GM12878 (cell line): ENCODE results near the gene MAD1L1. TPM values are rescaled to one million over a fixed set of nuclear protein-coding genes. Genes with fewer than 3 reads are reported as not detected.

Source experiments
- ATAC-seq: fragments of 200-7000 bp; cut with Tn5 transposase; 3 replicates; pipeline ENCODE4 v1.9.1; 2020; ENCODE audit warnings: mild to moderate bottlenecking, moderate library complexity
- BruUV-seq: library from RNA; stranded (reverse); fragments of 400-500 nt; replicated peaks from 2 replicates; lab custom pipeline; 2021; lab: Mats Ljungman, UMichigan
- CTCF ChIA-PET: fragments of 300-600 bp; sonication (Branson Sonifier 250); formaldehyde crosslinking; extraction: SDS; loops from one replicate; lab custom pipeline; 2021; ENCODE audit warnings: inconsistent platforms; lab: Yijun Ruan, JAX
- POLR2A ChIA-PET: fragments of 350-600 bp; formaldehyde crosslinking; extraction: SDS; loops from one replicate; lab custom pipeline; 2021; ENCODE audit warnings: inconsistent platforms; lab: Charles Lee
- RAD21 ChIA-PET: fragments of 300-600 bp; sonication (Branson Sonifier 250); formaldehyde crosslinking; loops from one replicate; lab custom pipeline; 2023; ENCODE audit warnings: antibody characterized with exemption; ENCODE audit not compliant: unreplicated experiment; lab: Charles Lee
- SMC1A ChIA-PET: fragments of 300-600 bp; sonication (Branson Sonifier 250); formaldehyde crosslinking; loops from one replicate; lab custom pipeline; 2023; ENCODE audit not compliant: unreplicated experiment, uncharacterized antibody; lab: Charles Lee
- DNase-seq: peaks from one replicate; pipeline ENCODE4 v3.0.0-alpha.2; 2011; ENCODE audit warnings: low read depth, low spot score
- FAIRE-seq: peaks from 3 replicates; lab custom pipeline; 2011; peaks lifted over from hg19 to GRCh38; lab: Jason Lieb, UNC
- H2AFZ ChIP-seq: 2 replicates; pipeline ENCODE4 v1.6.0; 2011; ENCODE audit warnings: low read depth, low read length, control low read depth; ENCODE audit not compliant: control insufficient read depth
- H3K27ac ChIP-seq: 2 replicates; pipeline ENCODE4 v1.5.1; 2011; ENCODE audit warnings: control low read depth; ENCODE audit not compliant: control insufficient read depth, insufficient read depth
- H3K27me3 ChIP-seq, 2 experiments: replicated peaks in 1 of 2; 2 replicates each; pipeline versions ENCODE4 v1.6.0 to v1.6.1; 2011; ENCODE audit warnings: low read length in 1 of 2; ENCODE audit not compliant: control insufficient read depth in 2 of 2, insufficient read depth in 2 of 2
- H3K36me3 ChIP-seq, 2 experiments: 2 replicates each; pipeline ENCODE4 v1.5.1; 2011; ENCODE audit warnings: low read length in 1 of 2; ENCODE audit not compliant: control insufficient read depth in 2 of 2, insufficient read depth in 2 of 2
- H3K4me1 ChIP-seq: 2 replicates; pipeline ENCODE4 v1.6.1; 2011; ENCODE audit warnings: mild to moderate bottlenecking, low read length, moderate library complexity, mixed read lengths; ENCODE audit not compliant: control insufficient read depth, insufficient read depth
- H3K4me2 ChIP-seq: 2 replicates; pipeline ENCODE4 v1.6.0; 2011; ENCODE audit warnings: control low read depth; ENCODE audit not compliant: control insufficient read depth, insufficient read depth
- H3K4me3 ChIP-seq: fragments of 200-600 bp; sonication (generic); 2 replicates; pipeline ENCODE4 v1.5.1; 2016
- H3K79me2 ChIP-seq: 2 replicates; pipeline ENCODE4 v1.6.0; 2011; ENCODE audit warnings: low read length; ENCODE audit not compliant: control insufficient read depth, insufficient read depth
- H3K9ac ChIP-seq: 2 replicates; pipeline ENCODE4 v1.8.0; 2011; ENCODE audit warnings: low read length, control low read depth, mixed read lengths; ENCODE audit not compliant: control insufficient read depth, insufficient read depth
- H3K9me3 ChIP-seq: replicated peaks from 3 replicates; pipeline ENCODE4 v1.5.1; 2011; ENCODE audit warnings: mild to moderate bottlenecking, low read length; ENCODE audit not compliant: control insufficient read depth, insufficient read depth
- H4K20me1 ChIP-seq: 2 replicates; pipeline ENCODE4 v1.6.0; 2011; ENCODE audit not compliant: control insufficient read depth, insufficient read depth
- GATAD2B ChIP-seq: fragments of 450-650 bp; conservative IDR thresholded peaks from 2 replicates; pipeline ENCODE4 v1.6.1; 2017; ENCODE audit warnings: low read depth, mild to moderate bottlenecking, moderate library complexity
- NFXL1 ChIP-seq: fragments of 450-650 bp; IDR thresholded peaks from 2 replicates; pipeline ENCODE4 v1.6.1; 2017; ENCODE audit warnings: antibody characterized with exemption, mild to moderate bottlenecking, borderline replicate concordance
- NR2C2 ChIP-seq: IDR thresholded peaks from 2 replicates; pipeline ENCODE4 v1.6.1; 2011; ENCODE audit warnings: borderline replicate concordance, low read depth; ENCODE audit not compliant: control insufficient read depth, insufficient read length
- PML ChIP-seq: IDR thresholded peaks from 2 replicates; pipeline ENCODE4 v1.6.1; 2012; ENCODE audit warnings: low read length, inconsistent platforms
- POLR2A ChIP-seq: IDR thresholded peaks from 2 replicates; pipeline ENCODE4 v1.6.1; 2011; ENCODE audit warnings: low read depth, mild to moderate bottlenecking, low read length
- POLR2AphosphoS2 ChIP-seq: IDR thresholded peaks from 2 replicates; pipeline ENCODE4 v1.6.1; 2011; ENCODE audit warnings: low read depth, mild to moderate bottlenecking, low read length, improper control_type of control experiment, moderate library complexity
- RAD21 ChIP-seq: IDR thresholded peaks from 2 replicates; pipeline ENCODE4 v1.6.1; 2011; ENCODE audit warnings: mild to moderate bottlenecking, low read depth, low read length, moderate library complexity; ENCODE audit not compliant: insufficient read depth
- SIN3A ChIP-seq: IDR thresholded peaks from 2 replicates; pipeline ENCODE4 v1.6.1; 2012; ENCODE audit warnings: low read depth, low read length, improper control_type of control experiment
- STAT3 ChIP-seq: IDR thresholded peaks from 2 replicates; pipeline ENCODE4 v1.6.1; 2011; ENCODE audit warnings: low read depth, low read length, improper control_type of control experiment
- WGBS: methylation state at CpG from one replicate; pipeline ENCODE4 v1.1.6; 2016; ENCODE audit warnings: low lambda C conversion rate; ENCODE audit not compliant: insufficient replicate concordance, insufficient coverage; ENCODE audit errors: missing lambda C conversion rate; 5-methylcytosine and 5-hydroxymethylcytosine counted together
- in situ Hi-C: fragments of 300-500 bp; cut with MboI; formaldehyde crosslinking; loops from 9 replicates; pipeline ENCODE4 v1.14.3; 2018; ENCODE audit warnings: mixed read lengths
- intact Hi-C: fragments of 100-400 bp; cut with micrococcal nuclease; formaldehyde crosslinking; loops from one replicate; pipeline ENCODE4 v1.14.2; 2022; ENCODE audit not compliant: unreplicated experiment
- polyA plus RNA-seq, 11 experiments: library from polyadenylated mRNA; depleted of rRNA in 4 of 11; unstranded in 6 of 11; stranded (reverse) in 5 of 11; fragments of >200 nt; fragmentation: Nextera tagmentation in 4 of 11; fragmentation: Illumina TruSeq in 1 of 11; extraction: Ambion mirVana in 4 of 11; extraction: Trizol in 1 of 11; gene quantifications; 1 replicate in 1 of 11; 2 replicates in 10 of 11; pipeline versions ENCODE4 v1.2.1 to v1.2.3, GENCODE V29; 2011 to 2016; ENCODE audit warnings: inconsistent platforms in 2 of 11, missing spikeins in 2 of 11, low read depth in 1 of 11
- total RNA-seq, 4 experiments: library from RNA; depleted of rRNA in 3 of 4; stranded (reverse); fragments of >200 nt in 3 of 4; fragmentation: Illumina TruSeq in 1 of 4; extraction: Trizol in 1 of 4; gene quantifications; 2 replicates each; pipeline versions ENCODE4 v1.2.1 to v1.2.3, GENCODE V29; 2013 to 2021
- TF ChIP-seq, protein P1 (sequence below): fragments of 450-650 bp; IDR thresholded peaks from 2 replicates; pipeline ENCODE4 v1.6.1; 2018; ENCODE audit warnings: borderline replicate concordance, mild to moderate bottlenecking; ENCODE audit not compliant: partially characterized antibody

The MAD1L1 gene
- total and polyA plus RNA-seq, 10 of the 15 experiments (the other 5 are each of a cell fraction or from before 2014, with no cell fraction given) = 2.2 to 76.8 (median 38.3) TPM

- TF ChIP-seq, protein P1, sequence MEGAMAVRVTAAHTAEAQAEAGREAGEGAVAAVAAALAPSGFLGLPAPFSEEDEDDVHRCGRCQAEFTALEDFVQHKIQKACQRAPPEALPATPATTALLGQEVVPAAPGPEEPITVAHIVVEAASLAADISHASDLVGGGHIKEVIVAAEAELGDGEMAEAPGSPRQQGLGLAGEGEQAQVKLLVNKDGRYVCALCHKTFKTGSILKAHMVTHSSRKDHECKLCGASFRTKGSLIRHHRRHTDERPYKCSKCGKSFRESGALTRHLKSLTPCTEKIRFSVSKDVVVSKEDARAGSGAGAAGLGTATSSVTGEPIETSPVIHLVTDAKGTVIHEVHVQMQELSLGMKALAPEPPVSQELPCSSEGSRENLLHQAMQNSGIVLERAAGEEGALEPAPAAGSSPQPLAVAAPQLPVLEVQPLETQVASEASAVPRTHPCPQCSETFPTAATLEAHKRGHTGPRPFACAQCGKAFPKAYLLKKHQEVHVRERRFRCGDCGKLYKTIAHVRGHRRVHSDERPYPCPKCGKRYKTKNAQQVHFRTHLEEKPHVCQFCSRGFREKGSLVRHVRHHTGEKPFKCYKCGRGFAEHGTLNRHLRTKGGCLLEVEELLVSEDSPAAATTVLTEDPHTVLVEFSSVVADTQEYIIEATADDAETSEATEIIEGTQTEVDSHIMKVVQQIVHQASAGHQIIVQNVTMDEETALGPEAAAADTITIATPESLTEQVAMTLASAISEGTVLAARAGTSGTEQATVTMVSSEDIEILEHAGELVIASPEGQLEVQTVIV = no peak
- TF ChIP-seq POLR2A (no peak), NR2C2 (no peak)
- TF ChIP-seq, all 136 proteins: peak for 0
Measured at GRCh38 chr7:2257651-2258050, 24.9 kb upstream of the MAD1L1 start (continued).

DNA sequence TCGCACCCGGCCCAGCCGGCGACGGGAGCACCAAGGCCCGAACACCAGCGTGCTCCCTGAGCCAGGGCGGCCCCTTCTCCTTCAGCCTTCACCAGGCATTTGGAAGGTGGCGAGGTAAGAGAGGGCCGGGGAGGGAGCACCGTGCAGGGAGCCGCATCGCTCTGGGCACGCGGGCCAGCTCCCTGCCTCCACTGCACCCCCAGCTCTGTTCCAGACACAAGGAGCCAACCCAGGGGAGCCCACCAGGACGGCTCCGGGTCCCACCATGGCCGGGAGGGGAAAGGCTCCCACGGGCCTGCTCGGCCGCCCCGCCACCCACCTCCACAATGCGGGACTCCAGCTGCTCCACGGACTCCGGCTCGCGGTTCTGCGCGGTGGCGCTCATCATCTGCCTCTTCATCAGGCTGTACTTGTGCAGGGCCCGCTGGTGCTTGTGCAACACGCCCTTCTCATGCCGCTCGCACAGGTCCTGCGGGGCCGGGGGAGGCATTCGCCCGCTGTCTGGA lies 24.4 kb upstream of the MAD1L1 start:
- ChIA-PET CTCF (no interaction called here), SMC1A (interaction anchor here (1.2 kb wide), 1 partner anchor 19 kb away, joined by 4 read pairs; no protein-coding TSS in a partner anchor), RAD21 (interaction anchor here (0.8 to 1.4 kb wide), 2 partner anchors 20 to 91 kb away, joined by 3 read pairs; no protein-coding TSS in a partner anchor), POLR2A (interaction anchor here (1.4 kb wide), 1 partner anchor 9 kb away, joined by 5 read pairs; no protein-coding TSS in a partner anchor)
- H3K36me3 ChIP-seq = peaks cover 8 to 44% of the 10 kb centered on the region in 2 experiments
- no peak overlapping the region for H2AFZ ChIP-seq
- H3K9me3 ChIP-seq = no peaks in the 10 kb centered on the region
- peaks cover 7% of the 10 kb centered on the region for H3K79me2 ChIP-seq
- intact Hi-C loops (no loop called here), in situ Hi-C loops (no loop called here)
- H3K4me2 ChIP-seq = no peak overlapping the region
- TF ChIP-seq STAT3 (no peak), NR2C2 (no peak), RAD21 (no peak), SIN3A (no peak), NFXL1 (no peak), PML (no peak), GATAD2B (no peak), POLR2AphosphoS2 (no peak)
- peaks cover 42% of the 10 kb centered on the region for H3K4me1 ChIP-seq
- WGBS = 97% methylated on average over 29 of the region's 38 CpGs
- ATAC-seq = no peak
- no peaks in the 10 kb centered on the region for H4K20me1 ChIP-seq
- DNase-seq = no peak
- no peak overlapping the region for H3K27ac ChIP-seq
- no TSS peak for BruUV-seq
- H3K9ac ChIP-seq = no peak overlapping the region
- H3K27me3 ChIP-seq = no peaks in the 10 kb centered on the region
- FAIRE-seq = no peak
- H3K4me3 ChIP-seq = no peak overlapping the region
